Karpas-422 (cell line): ENCODE results near the gene MAEA. TPM values are rescaled to one million over a fixed set of nuclear protein-coding genes. Genes with fewer than 3 reads are reported as not detected.

Experiments
- DNase-seq: peaks from one replicate; pipeline ENCODE4 v3.0.0-alpha.2; 2015
- H2AFZ ChIP-seq: fragments of 200-600 bp; sonication (generic); 2 replicates; pipeline ENCODE4 v1.6.1; 2014; ENCODE audit warnings: antibody characterized with exemption, low read length, mixed read lengths
- H3K27ac ChIP-seq: fragments of 200-600 bp; sonication (generic); 2 replicates; pipeline ENCODE4 v1.5.1; 2014; ENCODE audit warnings: mild to moderate bottlenecking, low read length, moderate library complexity
- H3K27me3 ChIP-seq: fragments of 200-600 bp; sonication (generic); 2 replicates; pipeline ENCODE4 v1.6.1; 2014; ENCODE audit warnings: low read length, mixed read lengths
- H3K36me3 ChIP-seq: fragments of 200-600 bp; sonication (generic); 2 replicates; pipeline ENCODE4 v1.6.1; 2014; ENCODE audit warnings: low read length, mixed read lengths; ENCODE audit not compliant: insufficient read depth
- H3K4me1 ChIP-seq: fragments of 200-600 bp; sonication (generic); 2 replicates; pipeline ENCODE4 v1.6.1; 2014; ENCODE audit warnings: mild to moderate bottlenecking, low read length, mixed read lengths
- H3K4me2 ChIP-seq: fragments of 200-600 bp; sonication (generic); 2 replicates; pipeline ENCODE4 v1.6.1; 2014; ENCODE audit warnings: low read length, low read depth, mild to moderate bottlenecking; ENCODE audit not compliant: poor library complexity, severe bottlenecking
- H3K4me3 ChIP-seq: fragments of 200-600 bp; sonication (generic); 2 replicates; pipeline ENCODE4 v1.5.1; 2014; ENCODE audit warnings: mild to moderate bottlenecking, antibody characterized with exemption, low read length, mixed read lengths
- H3K79me2 ChIP-seq: fragments of 200-600 bp; sonication (generic); 2 replicates; pipeline ENCODE4 v1.6.1; 2014; ENCODE audit warnings: mild to moderate bottlenecking, low read length, mixed read lengths
- H3K9ac ChIP-seq: fragments of 200-600 bp; sonication (generic); 2 replicates; pipeline ENCODE4 v1.6.0; 2014; ENCODE audit warnings: low read length
- H3K9me2 ChIP-seq: fragments of 200-600 bp; sonication (generic), shearing (Covaris generic); replicated peaks from 2 replicates; pipeline ENCODE4 v1.6.0; 2014; ENCODE audit warnings: mild to moderate bottlenecking, low read length, moderate library complexity; ENCODE audit not compliant: insufficient read depth
- H3K9me3 ChIP-seq: fragments of 300-700, 200-600 bp; sonication (generic); 2 replicates; pipeline ENCODE4 v1.6.1; 2014; ENCODE audit warnings: low read length, mixed read lengths
- H4K20me1 ChIP-seq: fragments of 200-600 bp; sonication (generic); 2 replicates; pipeline ENCODE4 v1.6.1; 2014; ENCODE audit warnings: mild to moderate bottlenecking, antibody characterized with exemption, low read length, low read depth; ENCODE audit not compliant: insufficient read depth
- total RNA-seq: library from RNA; depleted of rRNA; stranded (reverse); fragments of >200 nt; shearing (Covaris generic); gene quantifications from 2 replicates; pipeline ENCODE4 v1.2.3, GENCODE V29; 2014; ENCODE audit warnings: low replicate concordance

Gene MAEA
- total RNA-seq, 1 experiment from 2014 or later = 31.3 TPM

GRCh38 chr4:1309261-1310010 is 19.7 kb downstream of the MAEA start:
- Histone ChIP-seq H2AFZ (no peak overlapping the region), H3K4me2 (no peak overlapping the region)

DNA sequence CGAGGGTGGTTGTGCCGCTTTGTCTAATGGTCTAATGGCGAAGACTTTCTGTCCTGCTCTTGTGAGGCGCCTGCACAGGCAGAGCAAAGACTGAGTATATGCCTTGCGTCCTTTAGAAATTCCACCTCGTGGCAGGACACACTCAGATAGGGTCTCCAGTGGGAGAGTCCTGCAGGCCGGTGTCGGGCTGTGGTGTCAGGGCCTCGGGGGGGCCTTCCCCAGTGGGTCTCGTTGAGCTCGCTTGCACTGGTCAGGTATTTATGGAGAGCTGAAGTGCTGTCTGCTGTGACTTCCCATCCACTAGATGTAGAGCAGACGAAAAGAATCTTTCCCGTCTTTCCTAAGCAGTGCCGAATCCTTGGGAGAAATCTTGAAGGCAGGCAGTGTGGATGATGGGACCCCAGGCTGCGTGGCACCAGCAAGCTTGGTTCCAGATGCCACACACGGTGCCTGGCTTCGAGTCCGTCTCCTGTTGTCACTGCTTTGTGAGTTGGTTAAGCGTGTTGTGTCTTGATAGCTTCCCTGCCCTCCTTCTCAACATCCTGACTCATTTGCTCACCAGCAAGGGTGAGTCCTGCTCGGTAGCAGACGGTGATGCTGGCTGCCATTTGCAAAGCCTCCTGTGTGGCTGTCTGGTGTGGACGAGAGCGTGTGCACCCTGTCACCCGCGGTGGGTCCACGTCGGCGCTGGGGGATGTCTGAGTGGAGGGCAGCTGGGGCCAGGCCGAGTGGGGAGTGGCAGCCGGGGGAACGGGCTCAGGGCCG is 20.5 kb downstream of the MAEA start:
- no peaks in the 10 kb centered on the region for H3K9me2 ChIP-seq
- 0 out of 2 replicates have a peak, but pooled peaks cover 8% of the 10 kb centered on the region for H4K20me1 ChIP-seq
- no peak overlapping the region for H3K4me2 ChIP-seq
- peaks cover 11% of the 10 kb centered on the region for H3K4me1 ChIP-seq
- no peaks in the 10 kb centered on the region for H3K27me3 ChIP-seq
- no peaks in the 10 kb centered on the region for H3K9me3 ChIP-seq
- no peak overlapping the region for H3K4me3 ChIP-seq
- peaks cover 76% of the 10 kb centered on the region for H3K79me2 ChIP-seq
- H3K36me3 ChIP-seq = peaks cover 14% of the 10 kb centered on the region
- no peak for DNase-seq
- no peak overlapping the region for H2AFZ ChIP-seq
- H3K9ac ChIP-seq = no peak overlapping the region
- H3K27ac ChIP-seq = no peak overlapping the region

More at GRCh38 chr4:1309261-1310010, 19.7 kb downstream of the MAEA start:
- no peak overlapping the region for H3K4me3 ChIP-seq
- peaks cover 83% of the 10 kb centered on the region for H3K79me2 ChIP-seq
- no peak overlapping the region for H3K9ac ChIP-seq
- H3K27ac ChIP-seq = no peak overlapping the region
- 0 out of 2 replicates have a peak, but pooled peaks cover 11% of the 10 kb centered on the region for H4K20me1 ChIP-seq
- no peak for DNase-seq
- no peaks in the 10 kb centered on the region for H3K9me2 ChIP-seq
- H3K27me3 ChIP-seq = no peaks in the 10 kb centered on the region
- no peaks in the 10 kb centered on the region for H3K9me3 ChIP-seq
- H3K36me3 ChIP-seq = peaks cover 14% of the 10 kb centered on the region
- peaks cover 14% of the 10 kb centered on the region for H3K4me1 ChIP-seq

GRCh38 chr4:1310796-1311631 is 21.3 kb downstream of the MAEA start:
- H3K4me2 ChIP-seq = no peak overlapping the region
- H3K4me3 ChIP-seq = no peak overlapping the region
- H4K20me1 ChIP-seq = 0 out of 2 replicates have a peak, but pooled peaks cover under 1% of the 10 kb centered on the region
- H3K9me3 ChIP-seq = no peaks in the 10 kb centered on the region
- no peak overlapping the region for H2AFZ ChIP-seq
- no peak overlapping the region for H3K9ac ChIP-seq
- no peak overlapping the region for H3K27ac ChIP-seq
- peaks cover 68% of the 10 kb centered on the region for H3K79me2 ChIP-seq
- H3K4me1 ChIP-seq = peaks cover 3% of the 10 kb centered on the region
- H3K9me2 ChIP-seq = no peaks in the 10 kb centered on the region
- peaks cover 14% of the 10 kb centered on the region for H3K36me3 ChIP-seq
- no peaks in the 10 kb centered on the region for H3K27me3 ChIP-seq
- no peak for DNase-seq

DNA sequence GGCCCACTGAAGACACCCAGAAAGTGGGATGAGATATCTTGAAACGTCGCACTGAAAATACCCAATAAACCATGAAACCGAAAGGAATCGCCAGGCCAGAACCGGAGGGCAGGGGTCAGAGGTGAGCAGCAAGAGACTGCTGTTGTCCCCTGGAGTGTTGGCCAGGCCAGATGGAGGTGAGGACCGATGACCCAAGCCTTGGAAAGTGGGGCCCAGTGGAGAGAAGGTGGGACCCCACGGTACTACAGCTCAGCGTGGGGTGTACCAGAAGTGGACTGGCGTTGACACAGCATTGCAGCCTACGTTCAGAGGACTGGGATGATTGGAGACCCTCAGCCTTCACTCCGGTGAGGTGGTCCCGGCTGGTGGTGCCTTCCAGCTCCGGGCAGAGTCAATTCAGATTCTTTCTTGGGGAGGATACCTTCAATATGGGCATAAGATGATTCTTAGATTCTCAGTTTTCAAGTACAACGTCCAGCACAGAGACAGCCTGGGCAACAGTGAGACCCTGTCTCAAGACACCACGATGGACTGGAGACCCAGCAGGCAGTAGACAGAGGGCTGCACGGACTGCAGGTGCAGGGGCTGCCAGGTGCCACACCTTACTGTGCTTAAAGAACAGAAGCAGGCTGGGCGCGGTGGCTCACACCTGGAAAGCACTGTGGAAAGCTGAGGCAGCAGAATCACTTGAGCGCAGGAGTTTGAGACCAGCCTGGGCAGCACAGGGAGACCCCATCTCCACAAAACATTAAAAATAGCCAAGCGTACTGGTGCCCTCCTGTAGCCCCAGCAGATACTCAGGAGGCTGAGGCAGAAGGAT is 23.3 kb downstream of the MAEA start:
- no peaks in the 10 kb centered on the region for H3K4me1 ChIP-seq
- H3K27me3 ChIP-seq = no peaks in the 10 kb centered on the region
- no peak overlapping the region for H2AFZ ChIP-seq
- H3K36me3 ChIP-seq = peaks cover 15% of the 10 kb centered on the region
- no peak for DNase-seq
- H4K20me1 ChIP-seq = no peaks in the 10 kb centered on the region
- no peak overlapping the region for H3K27ac ChIP-seq
- H3K9ac ChIP-seq = no peak overlapping the region
- no peak overlapping the region for H3K4me2 ChIP-seq
- no peaks in the 10 kb centered on the region for H3K9me2 ChIP-seq
- peaks cover 48% of the 10 kb centered on the region for H3K79me2 ChIP-seq
- H3K4me3 ChIP-seq = no peak overlapping the region
- no peaks in the 10 kb centered on the region for H3K9me3 ChIP-seq

- H3K27ac ChIP-seq = no peak overlapping the region
- H3K9ac ChIP-seq = no peak overlapping the region
- no peaks in the 10 kb centered on the region for H3K27me3 ChIP-seq
- peaks cover 17% of the 10 kb centered on the region for H3K36me3 ChIP-seq
- no peak overlapping the region for H3K4me2 ChIP-seq
- H2AFZ ChIP-seq = no peak overlapping the region
- no peak for DNase-seq
- H3K79me2 ChIP-seq = peaks cover 25% of the 10 kb centered on the region
- no peaks in the 10 kb centered on the region for H4K20me1 ChIP-seq
- H3K9me2 ChIP-seq = no peaks in the 10 kb centered on the region
- H3K9me3 ChIP-seq = no peaks in the 10 kb centered on the region
- no peaks in the 10 kb centered on the region for H3K4me1 ChIP-seq
- H3K4me3 ChIP-seq = no peak overlapping the region
Observed at GRCh38 chr4:1315306-1315705, 25.6 kb downstream of the MAEA start.

DNA sequence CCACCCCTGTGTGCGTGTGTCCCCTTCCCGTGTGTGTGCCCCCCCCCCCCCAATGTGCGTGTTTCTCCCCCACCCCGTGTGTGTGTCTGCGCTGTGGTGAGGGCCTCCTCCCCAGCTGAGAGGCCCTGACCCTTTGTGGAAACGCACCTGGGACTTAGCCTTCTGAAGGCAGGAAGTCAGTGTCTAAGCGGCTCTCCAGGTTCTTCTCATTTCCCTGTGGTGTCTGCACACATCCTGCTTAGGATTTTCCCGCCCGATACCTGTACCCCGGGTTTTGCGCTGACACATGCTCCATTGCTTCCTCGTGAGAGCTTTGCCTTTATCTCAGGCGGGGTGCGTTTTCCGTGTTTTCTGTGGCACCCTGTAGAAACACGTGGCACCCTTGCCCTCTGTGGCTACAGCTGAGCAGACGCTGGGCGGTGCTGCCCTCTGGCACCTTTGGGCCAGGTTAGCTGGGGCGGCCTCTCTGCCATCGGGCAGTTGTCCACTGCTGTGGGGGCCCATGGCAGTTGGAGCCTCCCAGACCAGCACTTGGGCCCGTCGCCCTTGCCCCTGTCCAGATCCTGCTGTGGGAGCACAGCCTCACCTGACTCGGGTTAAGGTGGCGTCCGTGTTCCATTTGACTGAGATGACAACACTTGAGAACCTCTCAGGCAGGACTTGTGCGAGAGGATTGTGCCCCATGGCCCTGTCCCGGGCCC is 26.3 kb downstream of the MAEA start:
- H3K4me3 ChIP-seq = no peak overlapping the region

GRCh38 chr4:1316537-1317168 is 27.0 kb downstream of the MAEA start:
- no peak overlapping the region for H3K9ac ChIP-seq
- H3K79me2 ChIP-seq = peaks cover 12% of the 10 kb centered on the region
- H3K4me1 ChIP-seq = no peaks in the 10 kb centered on the region
- H3K36me3 ChIP-seq = peaks cover 16% of the 10 kb centered on the region
- DNase-seq = no peak
- H3K27ac ChIP-seq = no peak overlapping the region
- H3K9me3 ChIP-seq = no peaks in the 10 kb centered on the region
- H3K27me3 ChIP-seq = no peaks in the 10 kb centered on the region
- H3K4me2 ChIP-seq = no peak overlapping the region
- H3K9me2 ChIP-seq = no peaks in the 10 kb centered on the region
- H3K4me3 ChIP-seq = no peak overlapping the region
- no peaks in the 10 kb centered on the region for H4K20me1 ChIP-seq
- H2AFZ ChIP-seq = no peak overlapping the region

More for the DNA sequence above, 26.3 kb downstream of the MAEA start:
- Histone ChIP-seq H3K79me2 (peaks cover 18% of the 10 kb centered on the region), H3K27ac (no peak overlapping the region), H3K36me3 (peaks cover 17% of the 10 kb centered on the region), H3K4me1 (no peaks in the 10 kb centered on the region), H3K27me3 (no peaks in the 10 kb centered on the region), H3K9ac (no peak overlapping the region), H2AFZ (no peak overlapping the region), H3K4me2 (no peak overlapping the region), H4K20me1 (no peaks in the 10 kb centered on the region), H3K9me2 (no peaks in the 10 kb centered on the region), H3K9me3 (no peaks in the 10 kb centered on the region)
- no peak for DNase-seq
